Transverse colon (tissue), 4 donors: ENCODE measurements around the gene PCLO. TPM values are rescaled to one million over a fixed set of nuclear protein-coding genes. Genes with fewer than 3 reads are reported as not detected.

ENCODE experiments used
- DNase-seq: peaks from one replicate; pipeline ENCODE4 v3.0.0-alpha.2; 2019
- H3K27ac ChIP-seq, 4 donors: fragments of 200-600 bp; sonication (generic); 2 replicates each; pipeline ENCODE4 v1.5.1; 2016 to 2018; ENCODE audit warnings: inconsistent platforms in 4 of 4
- H3K27me3 ChIP-seq: fragments of 200-600 bp; sonication (generic); 2 replicates; pipeline ENCODE4 v1.5.1; 2017; ENCODE audit warnings: inconsistent platforms
- H3K36me3 ChIP-seq, 4 donors: fragments of 200-600 bp; sonication (generic); 2 replicates each; pipeline ENCODE4 v1.5.1; 2017 to 2019; ENCODE audit warnings: inconsistent platforms in 4 of 4
- H3K4me1 ChIP-seq, 4 donors: fragments of 200-600 bp; sonication (generic); 2 replicates each; pipeline ENCODE4 v1.5.1; 2017 to 2020; ENCODE audit warnings: inconsistent platforms in 4 of 4
- H3K4me3 ChIP-seq, 4 donors: fragments of 200-600 bp; sonication (generic); 1 replicate in 1 of 4; 2 replicates in 3 of 4; pipeline versions ENCODE4 v1.5.1 to v1.6.1; 2017 to 2019; ENCODE audit warnings: inconsistent platforms in 4 of 4
- H3K9me3 ChIP-seq, 2 donors: fragments of 200-600 bp; sonication (generic); 2 replicates each; pipeline ENCODE4 v1.5.1; 2017 to 2019; ENCODE audit warnings: inconsistent platforms in 2 of 2
- EP300 ChIP-seq: sonication (generic); formaldehyde crosslinking; IDR thresholded peaks from one replicate; pipeline ENCODE4 v1.6.1; 2017; ENCODE audit warnings: antibody characterized with exemption, low read depth
- POLR2A ChIP-seq: fragments of 450-650 bp; IDR thresholded peaks from one replicate; pipeline ENCODE4 v1.6.1; 2016; ENCODE audit warnings: antibody characterized with exemption, mild to moderate bottlenecking, moderate library complexity
- POLR2AphosphoS5 ChIP-seq, 3 donors: sonication (generic); formaldehyde crosslinking; IDR thresholded peaks; one replicate each; pipeline ENCODE4 v1.6.1; 2016; ENCODE audit warnings: antibody characterized with exemption in 3 of 3
- WGBS, 2 donors: methylation state at CpG; one replicate each; pipeline ENCODE4 v1.1.5; 2018; ENCODE audit warnings: low coverage in 1 of 2; 5-methylcytosine and 5-hydroxymethylcytosine counted together
- in situ Hi-C, 4 donors: fragments of 200-750 bp; cut with MboI; loops; one replicate each; pipeline versions ENCODE4 v1.15.0 to v1.15.1; 2017; ENCODE audit warnings: low sequenced_read_pairs in 3 of 4, low pct_ligation_motif_present in 1 of 4, low pct_unique_long_range_greater_than_20kb in 1 of 4
- intact Hi-C: fragments of 100-400 bp; cut with DNase I; formaldehyde crosslinking; loops from one replicate; pipeline ENCODE4 v1.15.1; 2023; ENCODE audit warnings: low total_unique reads
- total RNA-seq, 4 donors: library from RNA; depleted of rRNA; stranded (reverse); fragments of >200 nt; gene quantifications; one replicate each; pipeline ENCODE4 v1.1.0, GENCODE V29; 2016
- TF ChIP-seq, protein P1 (sequence below), 5 experiments: fragments of 200-600 bp in 3 of 5; fragments of 450-650 bp in 2 of 5; sonication (generic) in 3 of 5; IDR thresholded peaks; 1 replicate in 2 of 5; 2 replicates in 3 of 5; pipeline ENCODE4 v1.5.1; 2016 to 2017; ENCODE audit warnings: antibody characterized with exemption in 5 of 5, inconsistent platforms in 3 of 5, mild to moderate bottlenecking in 2 of 5, moderate library complexity in 1 of 5

PCLO gene, protein sequence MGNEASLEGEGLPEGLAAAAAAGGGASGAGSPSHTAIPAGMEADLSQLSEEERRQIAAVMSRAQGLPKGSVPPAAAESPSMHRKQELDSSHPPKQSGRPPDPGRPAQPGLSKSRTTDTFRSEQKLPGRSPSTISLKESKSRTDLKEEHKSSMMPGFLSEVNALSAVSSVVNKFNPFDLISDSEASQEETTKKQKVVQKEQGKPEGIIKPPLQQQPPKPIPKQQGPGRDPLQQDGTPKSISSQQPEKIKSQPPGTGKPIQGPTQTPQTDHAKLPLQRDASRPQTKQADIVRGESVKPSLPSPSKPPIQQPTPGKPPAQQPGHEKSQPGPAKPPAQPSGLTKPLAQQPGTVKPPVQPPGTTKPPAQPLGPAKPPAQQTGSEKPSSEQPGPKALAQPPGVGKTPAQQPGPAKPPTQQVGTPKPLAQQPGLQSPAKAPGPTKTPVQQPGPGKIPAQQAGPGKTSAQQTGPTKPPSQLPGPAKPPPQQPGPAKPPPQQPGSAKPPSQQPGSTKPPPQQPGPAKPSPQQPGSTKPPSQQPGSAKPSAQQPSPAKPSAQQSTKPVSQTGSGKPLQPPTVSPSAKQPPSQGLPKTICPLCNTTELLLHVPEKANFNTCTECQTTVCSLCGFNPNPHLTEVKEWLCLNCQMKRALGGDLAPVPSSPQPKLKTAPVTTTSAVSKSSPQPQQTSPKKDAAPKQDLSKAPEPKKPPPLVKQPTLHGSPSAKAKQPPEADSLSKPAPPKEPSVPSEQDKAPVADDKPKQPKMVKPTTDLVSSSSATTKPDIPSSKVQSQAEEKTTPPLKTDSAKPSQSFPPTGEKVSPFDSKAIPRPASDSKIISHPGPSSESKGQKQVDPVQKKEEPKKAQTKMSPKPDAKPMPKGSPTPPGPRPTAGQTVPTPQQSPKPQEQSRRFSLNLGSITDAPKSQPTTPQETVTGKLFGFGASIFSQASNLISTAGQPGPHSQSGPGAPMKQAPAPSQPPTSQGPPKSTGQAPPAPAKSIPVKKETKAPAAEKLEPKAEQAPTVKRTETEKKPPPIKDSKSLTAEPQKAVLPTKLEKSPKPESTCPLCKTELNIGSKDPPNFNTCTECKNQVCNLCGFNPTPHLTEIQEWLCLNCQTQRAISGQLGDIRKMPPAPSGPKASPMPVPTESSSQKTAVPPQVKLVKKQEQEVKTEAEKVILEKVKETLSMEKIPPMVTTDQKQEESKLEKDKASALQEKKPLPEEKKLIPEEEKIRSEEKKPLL (N-terminal part only)
- 10 to 100 TPM in 3 of 4 donors, 1 to 10 TPM in 1; 9.8 to 39.8 (median 16.2) TPM for total RNA-seq

DNA sequence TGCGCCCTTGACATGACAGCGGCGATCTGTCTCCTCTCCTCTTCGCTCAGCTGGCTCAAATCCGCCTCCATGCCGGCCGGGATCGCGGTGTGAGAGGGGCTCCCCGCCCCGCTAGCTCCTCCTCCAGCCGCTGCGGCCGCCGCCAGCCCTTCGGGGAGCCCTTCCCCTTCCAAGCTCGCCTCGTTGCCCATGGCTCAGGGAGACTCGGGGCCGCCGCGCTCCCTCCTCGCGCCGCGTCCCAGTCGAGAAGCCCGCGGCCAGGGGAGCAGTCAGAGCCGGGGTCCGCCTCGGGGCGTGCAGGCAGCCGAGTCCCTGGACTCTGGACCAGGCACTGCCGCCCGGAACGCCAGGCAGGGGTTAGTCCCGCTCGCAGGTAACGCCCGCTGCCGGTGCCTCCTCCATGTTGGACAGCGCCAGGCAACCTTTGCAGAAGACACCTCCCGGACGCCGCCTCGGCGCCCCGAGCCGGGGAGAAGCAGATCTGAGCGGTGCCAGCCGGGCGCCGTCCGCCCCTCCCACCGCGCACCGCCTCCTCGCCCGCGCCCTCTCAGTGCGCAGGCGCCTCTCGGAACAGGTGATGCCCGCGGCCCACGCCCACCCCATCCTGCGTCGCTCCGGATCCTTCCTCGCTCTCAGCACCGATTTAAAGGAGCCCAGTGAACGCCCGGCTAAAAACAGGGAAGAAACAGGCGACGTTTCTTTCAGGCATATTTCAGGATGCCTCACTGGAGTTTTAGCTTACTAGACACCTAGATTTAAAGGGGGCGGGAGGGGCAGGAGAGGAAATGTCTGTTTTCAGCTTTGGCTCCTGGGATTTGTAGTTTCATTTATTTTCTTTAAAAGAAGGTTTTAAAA is at the start of gene PCLO:
Gene PCLO (minus strand): TSS at position 483 of the 855 bp plus-strand sequence. CDS start 292 bp downstream, at position 191.
- Histone ChIP-seq H3K4me3 (peak within 1 kb of the TSS; percentile 30 to 58 (median 43)), H3K27ac (peak within 1 kb of the TSS; percentile 70 to 85 (median 78)), H3K9me3 (no peaks in the 10 kb centered on the region), H3K4me1 (peaks cover 0 to 14% (median 4%) of the 10 kb centered on the region in 4 donors), H3K27me3 (peaks cover 3% of the 10 kb centered on the region), H3K36me3 (no peaks in the 10 kb centered on the region)
- intact Hi-C loops (no loop called here), in situ Hi-C loops (no loop called here)
- WGBS, 2 donors, result 0 to 4% methylated on average over 3 to 63 of the region's 77 CpGs
- peak; percentile 90 for DNase-seq
- TF ChIP-seq, protein P1, sequence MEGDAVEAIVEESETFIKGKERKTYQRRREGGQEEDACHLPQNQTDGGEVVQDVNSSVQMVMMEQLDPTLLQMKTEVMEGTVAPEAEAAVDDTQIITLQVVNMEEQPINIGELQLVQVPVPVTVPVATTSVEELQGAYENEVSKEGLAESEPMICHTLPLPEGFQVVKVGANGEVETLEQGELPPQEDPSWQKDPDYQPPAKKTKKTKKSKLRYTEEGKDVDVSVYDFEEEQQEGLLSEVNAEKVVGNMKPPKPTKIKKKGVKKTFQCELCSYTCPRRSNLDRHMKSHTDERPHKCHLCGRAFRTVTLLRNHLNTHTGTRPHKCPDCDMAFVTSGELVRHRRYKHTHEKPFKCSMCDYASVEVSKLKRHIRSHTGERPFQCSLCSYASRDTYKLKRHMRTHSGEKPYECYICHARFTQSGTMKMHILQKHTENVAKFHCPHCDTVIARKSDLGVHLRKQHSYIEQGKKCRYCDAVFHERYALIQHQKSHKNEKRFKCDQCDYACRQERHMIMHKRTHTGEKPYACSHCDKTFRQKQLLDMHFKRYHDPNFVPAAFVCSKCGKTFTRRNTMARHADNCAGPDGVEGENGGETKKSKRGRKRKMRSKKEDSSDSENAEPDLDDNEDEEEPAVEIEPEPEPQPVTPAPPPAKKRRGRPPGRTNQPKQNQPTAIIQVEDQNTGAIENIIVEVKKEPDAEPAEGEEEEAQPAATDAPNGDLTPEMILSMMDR (IDR thresholded peaks at IDR 0.05), result no peak
- TF ChIP-seq POLR2A, result peak; percentile 67
- TF ChIP-seq EP300, result peak; percentile 14
- TF ChIP-seq POLR2AphosphoS5 (IDR thresholded peaks at IDR 0.05), result peak; percentile 45 to 78 (median 46)

DNA sequence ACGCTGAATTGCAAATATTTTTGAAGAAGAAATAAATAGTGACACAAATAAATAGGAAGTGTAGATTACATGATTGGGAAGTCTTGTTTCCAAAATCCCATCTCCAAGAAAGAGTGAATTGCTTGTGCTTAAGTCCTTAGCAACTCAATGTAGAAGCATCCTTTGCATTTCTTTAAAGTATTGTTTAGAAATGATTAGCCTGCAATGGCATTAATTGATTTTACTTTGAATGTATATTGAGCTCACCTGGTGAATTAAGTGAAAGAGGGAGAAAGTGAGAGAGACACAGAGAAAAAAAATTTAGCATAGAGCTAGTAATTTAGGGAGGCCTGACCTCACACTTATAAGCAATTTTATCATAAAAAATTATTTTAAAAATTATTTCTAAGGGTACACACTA is 49.0 kb upstream of the PCLO start:
- Histone ChIP-seq H3K27me3 (no peaks in the 10 kb centered on the region), H3K36me3 (no peaks in the 10 kb centered on the region), H3K4me1 (no peaks in the 10 kb centered on the region), H3K9me3 (no peaks in the 10 kb centered on the region), H3K27ac (no peak overlapping the region), H3K4me3 (no peak overlapping the region)
- in situ Hi-C loops, result no loop called here
- DNase-seq, result no peak
- TF ChIP-seq POLR2A, result no peak
- TF ChIP-seq EP300, result no peak
- TF ChIP-seq, protein P1 (IDR thresholded peaks at IDR 0.05), result no peak
- no peak for TF ChIP-seq POLR2AphosphoS5 (IDR thresholded peaks at IDR 0.05)
- WGBS, 2 donors, result 58 to 77% methylated on average over 1 of the region's 1 CpG
- intact Hi-C loops, result no loop called here

DNA sequence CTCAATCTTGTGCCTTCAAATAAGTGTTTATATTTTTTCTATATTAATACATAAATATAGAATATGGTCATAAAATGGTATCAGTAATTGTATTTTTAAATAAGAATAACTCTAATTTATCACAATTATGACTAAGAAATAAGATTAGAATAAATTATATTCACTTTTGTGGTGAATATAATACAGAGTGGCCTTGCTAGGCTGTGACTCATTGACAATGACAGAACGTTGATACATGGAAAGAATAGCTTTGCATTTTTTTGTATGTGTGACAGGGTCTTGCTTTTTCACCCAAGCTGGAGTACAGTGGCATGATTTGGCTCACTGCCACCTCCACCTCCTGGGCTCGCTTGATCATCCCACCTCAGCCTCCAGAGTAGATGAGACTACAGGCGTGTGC is 47.8 kb upstream of the PCLO start:
- no peak for DNase-seq
- H3K4me1 ChIP-seq, result no peaks in the 10 kb centered on the region
- WGBS, 2 donors, result 79 to 80% methylated on average over 2 to 3 of the region's 3 CpGs
- H3K4me3 ChIP-seq, result no peak overlapping the region
- no peaks in the 10 kb centered on the region for H3K36me3 ChIP-seq
- no peaks in the 10 kb centered on the region for H3K27me3 ChIP-seq
- H3K27ac ChIP-seq, result no peak overlapping the region
- in situ Hi-C loops (no loop called here), intact Hi-C loops (no loop called here)
- no peak for TF ChIP-seq EP300
- TF ChIP-seq POLR2AphosphoS5 (IDR thresholded peaks at IDR 0.05), result no peak
- no peaks in the 10 kb centered on the region for H3K9me3 ChIP-seq

DNA sequence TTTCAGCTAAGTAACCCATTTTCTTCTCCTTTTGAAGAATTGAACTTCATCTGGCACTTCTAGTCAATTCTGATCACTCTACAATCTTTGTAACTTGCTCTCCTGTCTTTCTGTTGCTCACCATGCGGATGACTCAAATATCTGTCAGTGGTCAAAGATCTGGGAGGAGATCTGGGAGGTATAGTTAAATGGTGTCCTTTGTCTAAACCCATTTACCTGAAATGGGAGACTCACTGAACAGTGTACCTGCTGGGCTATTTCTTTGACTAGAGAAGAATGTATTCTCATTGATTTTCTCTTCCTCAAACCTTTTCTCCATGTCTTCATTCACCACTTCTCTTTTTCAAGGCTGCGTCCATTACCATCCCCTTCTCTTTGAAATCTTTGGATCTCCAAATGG is 42.0 kb upstream of the PCLO start:
- WGBS, 2 donors, result 86 to 90% methylated on average over 2 of the region's 2 CpGs
- TF ChIP-seq EP300 (no peak), POLR2A (no peak), POLR2AphosphoS5 (IDR thresholded peaks at IDR 0.05) (no peak)
- TF ChIP-seq, protein P1 (IDR thresholded peaks at IDR 0.05), result no peak
- H3K4me1 ChIP-seq, result no peaks in the 10 kb centered on the region

More for the DNA sequence above, 42.0 kb upstream of the PCLO start:
- intact Hi-C loops, result no loop called here
- Histone ChIP-seq H3K9me3 (no peaks in the 10 kb centered on the region), H3K4me3 (no peak overlapping the region), H3K27me3 (no peaks in the 10 kb centered on the region), H3K36me3 (no peaks in the 10 kb centered on the region), H3K27ac (no peak overlapping the region)
- DNase-seq, result no peak
- in situ Hi-C loops, result no loop called here
